SK-N-MC (cell line): ENCODE data around the gene XPR1.

Source experiments
- EZH2 ChIP-seq: fragments of 200-600 bp; sonication (generic); IDR thresholded peaks from one replicate; pipeline ENCODE4 v1.6.1; 2017; ENCODE audit warnings: antibody characterized with exemption
- FOXP2 ChIP-seq: optimal IDR thresholded peaks from 2 replicates; pipeline ENCODE3; 2011; ENCODE audit warnings: mild to moderate bottlenecking, moderate library complexity; ENCODE audit not compliant: insufficient read depth; ENCODE audit errors: extremely low read length, control extremely low read depth
- POLR2AphosphoS5 ChIP-seq: IDR thresholded peaks from 2 replicates; pipeline ENCODE4 v1.6.1; 2012; ENCODE audit warnings: mild to moderate bottlenecking, low read depth, low read length, borderline replicate concordance

DNA sequence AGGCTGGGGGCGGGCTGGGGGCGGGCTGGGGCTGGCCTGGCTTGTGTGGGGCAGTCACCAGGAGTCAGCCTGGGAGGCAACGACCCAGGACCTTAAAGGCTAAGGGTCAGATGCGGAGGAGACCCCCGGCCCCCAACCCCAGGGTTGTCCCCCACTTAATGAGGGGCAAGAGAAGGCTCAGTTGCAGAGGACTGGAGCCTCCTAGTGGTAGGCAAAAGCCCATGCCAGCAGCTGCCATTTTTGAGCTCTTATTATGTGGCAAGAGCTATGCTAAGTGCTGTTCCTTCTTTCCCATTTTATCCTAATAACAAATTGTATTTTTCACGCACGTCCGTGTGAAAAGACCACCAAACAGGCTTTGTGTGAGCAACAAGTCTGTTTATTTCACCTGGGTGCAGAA is 288.9 kb downstream of the XPR1 start:
- TF ChIP-seq EZH2, result no peak
- TF ChIP-seq POLR2AphosphoS5, result no peak
- TF ChIP-seq FOXP2, result no peak
